Pulmonary artery endothelial cell (primary cell): ENCODE measurements around the gene SETBP1. TPM values are rescaled to one million over a fixed set of nuclear protein-coding genes. Genes with fewer than 3 reads are reported as not detected.

Experiments used
- DNase-seq: peaks from one replicate; pipeline ENCODE4 v3.0.0-alpha.2; 2011; ENCODE audit warnings: low read depth, low spot score
- total RNA-seq: library from RNA; depleted of rRNA; stranded (reverse); fragments of >200 nt; gene quantifications from 2 replicates; pipeline ENCODE4 v1.2.3, GENCODE V29; 2014

SETBP1 gene
- total RNA-seq, 1 donor from 2014 or later = 4.0 TPM

DNA sequence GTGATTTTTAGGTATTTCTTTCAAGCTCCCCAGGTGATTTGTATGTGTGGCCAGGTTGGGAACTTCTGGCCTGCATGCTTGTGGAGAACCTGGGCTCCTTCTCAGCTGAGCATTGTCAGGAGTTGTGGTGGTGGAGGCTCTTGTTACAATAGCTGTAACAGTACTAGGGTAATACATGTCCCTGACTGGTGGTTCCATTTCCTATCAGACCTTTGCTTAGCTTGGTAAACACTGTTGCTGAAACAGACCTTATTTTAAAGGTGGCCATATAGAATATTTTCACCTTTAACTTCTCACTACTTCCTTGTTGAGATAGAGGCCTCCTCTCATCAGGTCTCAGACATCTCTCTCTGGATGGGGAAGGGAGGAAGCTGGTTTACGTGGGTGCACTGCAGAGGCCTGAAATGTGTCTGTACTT lies 79.2 kb downstream of the SETBP1 start:
- DNase-seq = no peak

GRCh38 chr18:44761812-44762211 lies 81.1 kb downstream of the SETBP1 start:
- DNase-seq = no peak

DNA sequence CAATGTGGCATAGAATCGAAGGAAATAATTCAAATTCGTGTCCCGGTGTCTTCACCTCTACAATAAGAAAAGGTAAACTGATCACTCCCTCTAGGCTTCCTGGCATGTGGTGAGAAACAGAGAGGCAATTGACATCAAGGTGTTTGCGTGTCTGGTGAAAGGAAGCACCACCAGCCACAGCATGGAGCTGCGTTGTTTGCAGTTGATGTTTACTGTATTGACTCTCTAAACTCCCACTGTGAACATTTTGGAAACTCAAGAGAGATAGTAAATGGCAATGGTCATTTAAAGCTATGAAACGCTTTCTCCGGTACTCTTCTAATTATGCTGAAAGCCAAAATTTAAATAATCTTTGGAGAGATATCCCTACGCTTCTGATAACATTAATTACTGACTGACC lies 82.6 kb downstream of the SETBP1 start:
- DNase-seq = no peak

DNA sequence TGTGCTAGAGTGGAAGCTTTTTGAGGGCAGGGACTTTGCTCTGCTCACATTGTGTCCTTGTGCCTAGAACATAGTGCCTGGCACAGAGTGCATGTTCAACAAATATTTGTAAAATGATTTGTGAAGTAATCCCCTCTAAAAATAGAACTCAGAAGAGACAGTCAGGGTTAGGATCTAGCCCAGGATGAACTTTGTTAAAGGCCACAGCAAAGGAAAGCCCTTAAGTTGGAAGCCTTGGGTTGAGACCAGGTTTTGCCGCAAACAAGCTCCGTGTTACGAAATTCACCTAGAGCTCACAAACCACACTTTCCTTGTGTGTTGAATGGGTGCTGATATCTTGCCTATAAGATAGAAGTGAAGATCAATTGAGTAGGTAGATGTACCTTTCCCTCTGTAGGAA lies 84.2 kb downstream of the SETBP1 start:
- no peak for DNase-seq

DNA sequence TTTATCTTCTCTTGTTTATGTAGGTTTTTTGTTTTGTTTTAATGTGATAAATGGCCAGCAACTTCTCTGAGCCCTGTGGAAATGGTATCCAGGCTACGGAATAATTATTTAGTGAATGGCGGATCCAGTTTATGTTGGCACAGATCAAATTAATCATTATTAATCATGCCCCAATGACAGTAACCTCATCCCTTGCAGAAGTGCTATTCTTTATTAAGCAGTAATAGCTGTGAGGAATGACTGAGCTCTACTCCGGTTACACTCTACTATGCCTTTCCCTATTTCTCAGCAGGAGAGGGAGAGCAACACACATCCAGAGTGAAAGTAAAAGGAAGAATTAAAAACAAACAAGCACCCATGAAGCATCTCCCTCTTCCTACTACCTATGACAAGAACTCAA lies 84.8 kb downstream of the SETBP1 start:
- DNase-seq = no peak

DNA sequence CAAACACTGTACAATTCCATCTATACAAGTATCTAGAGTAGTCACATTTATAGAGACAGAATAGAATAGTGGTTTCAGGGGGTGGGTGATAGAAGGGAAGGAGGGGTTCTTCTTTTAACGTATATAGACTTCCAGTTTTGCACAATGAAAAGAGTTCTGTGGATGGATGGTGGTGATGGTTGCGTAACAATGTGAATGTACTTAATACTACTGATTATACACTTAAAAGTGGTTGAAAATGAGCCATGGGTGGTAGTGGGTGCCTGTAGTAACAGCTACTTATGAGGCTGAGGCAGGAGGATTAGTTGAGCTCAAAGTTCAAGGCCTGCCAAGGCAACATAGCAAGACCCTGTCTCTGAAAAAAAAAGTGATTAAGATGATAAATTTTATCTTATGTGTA lies 85.8 kb downstream of the SETBP1 start:
- DNase-seq = no peak

DNA sequence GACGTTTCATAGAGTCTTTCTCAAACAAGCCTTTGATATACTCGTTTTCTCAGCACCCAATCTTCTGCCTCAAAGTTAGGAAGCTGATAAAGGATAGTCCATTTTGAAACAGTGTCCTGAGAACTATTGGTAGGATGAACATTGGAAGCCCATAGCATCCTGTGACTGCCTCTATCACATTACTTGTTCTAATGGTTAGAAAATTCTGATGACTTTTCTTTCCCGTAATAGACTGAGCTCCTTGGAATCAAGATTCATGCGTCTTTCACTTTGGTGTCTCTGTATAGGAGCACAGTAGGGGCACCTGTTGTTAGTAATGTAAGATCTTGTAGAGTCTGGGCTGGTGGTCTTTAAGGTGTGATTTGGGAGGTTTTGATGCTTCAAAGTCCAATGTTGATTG lies 87.1 kb downstream of the SETBP1 start:
- DNase-seq = no peak

GRCh38 chr18:44770641-44771040 lies 90.0 kb downstream of the SETBP1 start:
- no peak for DNase-seq

- DNase-seq = no peak
Measured at GRCh38 chr18:44771572-44771955, 90.9 kb downstream of the SETBP1 start.

GRCh38 chr18:44771956-44772917 lies 91.5 kb downstream of the SETBP1 start:
- DNase-seq = no peak

- no peak for DNase-seq
Measured at GRCh38 chr18:44773640-44774155, 93.0 kb downstream of the SETBP1 start.

DNA sequence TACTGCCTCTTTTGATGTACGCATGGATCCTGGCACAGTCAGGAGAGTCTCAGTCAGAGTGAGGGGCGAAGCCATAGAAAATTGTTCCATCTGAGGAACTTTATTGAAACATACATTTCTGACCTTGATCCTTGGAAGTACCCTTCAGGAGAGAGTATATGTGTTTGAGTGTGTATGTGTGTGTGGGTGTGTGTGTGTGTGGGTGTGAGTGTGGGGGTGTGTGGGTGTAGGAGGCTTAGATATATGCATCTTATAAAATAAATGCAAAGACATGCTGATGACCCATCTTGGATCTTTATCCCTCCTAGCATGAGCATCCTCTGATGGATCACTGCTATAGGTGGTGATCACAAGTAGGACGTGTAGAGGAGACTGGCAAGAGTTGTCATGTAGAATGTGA lies 93.5 kb downstream of the SETBP1 start:
- no peak for DNase-seq

DNA sequence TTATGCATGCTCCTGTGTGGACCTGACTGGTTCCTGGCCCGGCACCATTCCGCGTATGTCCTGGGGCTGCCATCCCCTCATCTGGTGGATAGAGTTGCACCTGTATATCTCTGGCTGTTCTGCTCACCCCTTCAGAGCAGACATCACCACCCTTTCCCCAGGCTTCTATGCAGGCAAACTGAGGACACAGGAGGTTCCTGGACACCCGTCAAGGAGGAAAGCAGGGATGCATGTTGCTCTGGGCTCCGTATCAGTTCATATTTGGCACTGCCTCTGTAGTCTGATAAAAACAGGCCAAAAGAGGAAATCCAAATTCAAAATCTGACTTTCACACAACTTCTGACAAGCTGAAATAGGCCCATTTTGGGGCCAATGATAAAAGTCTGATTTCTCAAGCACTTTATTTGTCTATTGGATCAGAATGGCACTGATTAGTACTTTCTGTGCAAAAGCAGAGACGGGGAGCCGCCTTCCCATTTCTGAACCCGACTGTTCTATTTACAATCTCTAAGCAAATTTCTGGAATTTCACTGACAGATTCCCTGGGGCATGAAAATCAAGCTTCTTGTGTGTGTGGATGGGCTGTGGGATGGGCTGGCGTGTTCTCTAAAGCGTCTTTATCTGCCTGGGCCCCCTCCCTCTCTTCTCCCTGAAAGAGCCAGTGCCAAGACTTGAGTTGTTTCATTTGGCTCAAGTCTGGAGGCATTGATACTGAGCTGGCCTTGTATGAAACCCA lies 96.9 kb downstream of the SETBP1 start:
- no peak for DNase-seq

GRCh38 chr18:44778788-44779187 lies 98.1 kb downstream of the SETBP1 start:
- DNase-seq = no peak

GRCh38 chr18:44779753-44780292 lies 99.1 kb downstream of the SETBP1 start:
- no peak for DNase-seq

DNA sequence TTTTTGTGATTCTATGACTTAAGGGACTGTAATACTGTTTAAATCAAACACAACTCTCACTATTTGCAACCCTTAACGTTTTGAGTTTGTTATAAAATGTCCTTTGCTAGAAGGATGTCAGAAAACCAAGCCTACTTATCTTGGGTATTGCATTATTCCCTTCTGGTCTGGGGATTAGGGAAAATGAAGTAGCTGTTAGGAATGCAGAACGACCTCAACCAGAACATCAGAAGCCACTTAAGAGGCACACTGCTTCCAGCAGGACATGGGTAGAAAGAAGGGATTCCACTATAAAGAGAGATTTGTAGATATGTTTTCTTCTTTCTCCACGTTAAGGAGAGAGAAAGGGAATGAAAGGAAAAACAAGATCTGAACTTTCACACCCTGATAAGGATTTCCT lies 101.2 kb downstream of the SETBP1 start:
- no peak for DNase-seq

- no peak for DNase-seq
Measured at GRCh38 chr18:44782617-44783016, 101.9 kb downstream of the SETBP1 start.

- no peak for DNase-seq
Measured at GRCh38 chr18:44783371-44783770, 102.7 kb downstream of the SETBP1 start.

DNA sequence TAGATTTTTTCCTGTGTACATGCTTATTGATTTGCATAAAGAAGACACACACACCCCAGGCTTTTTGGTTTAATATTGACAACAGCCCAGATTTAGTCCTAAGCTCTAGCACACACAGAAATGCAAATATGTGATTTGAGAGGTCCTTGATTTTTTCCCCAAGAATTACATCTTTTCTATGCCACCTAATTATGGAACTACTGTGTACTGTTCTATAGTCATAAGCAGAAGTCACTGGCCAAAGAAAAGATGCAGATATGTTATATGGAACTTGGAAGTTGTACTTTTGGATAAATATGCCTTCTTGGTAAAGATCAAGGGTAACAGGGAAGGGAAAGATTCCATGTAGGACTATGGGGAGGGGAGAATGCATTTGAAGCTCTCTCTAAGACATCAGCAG lies 105.6 kb downstream of the SETBP1 start:
- DNase-seq = no peak

DNA sequence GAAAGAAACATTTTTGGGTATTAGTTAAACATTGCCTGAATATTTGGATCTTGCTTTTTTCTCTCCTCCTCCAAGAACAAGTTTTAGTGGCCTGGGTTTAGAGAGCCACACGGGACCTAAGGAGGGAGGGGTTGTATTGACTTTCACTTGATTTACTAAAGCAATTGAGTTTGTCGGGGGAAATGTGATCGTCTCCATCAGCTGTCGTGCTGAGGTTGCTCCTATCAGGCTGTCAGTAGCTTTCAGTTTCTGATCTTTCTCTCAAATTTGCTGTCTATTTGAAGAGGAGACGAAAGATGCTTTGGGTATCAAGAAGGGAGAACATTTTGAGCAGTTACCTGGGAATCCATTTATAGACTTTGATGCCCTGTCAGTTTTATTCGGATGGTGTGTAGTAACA lies 106.0 kb downstream of the SETBP1 start:
- no peak for DNase-seq

- no peak for DNase-seq
Measured at GRCh38 chr18:44788334-44788733, 107.6 kb downstream of the SETBP1 start.

DNA sequence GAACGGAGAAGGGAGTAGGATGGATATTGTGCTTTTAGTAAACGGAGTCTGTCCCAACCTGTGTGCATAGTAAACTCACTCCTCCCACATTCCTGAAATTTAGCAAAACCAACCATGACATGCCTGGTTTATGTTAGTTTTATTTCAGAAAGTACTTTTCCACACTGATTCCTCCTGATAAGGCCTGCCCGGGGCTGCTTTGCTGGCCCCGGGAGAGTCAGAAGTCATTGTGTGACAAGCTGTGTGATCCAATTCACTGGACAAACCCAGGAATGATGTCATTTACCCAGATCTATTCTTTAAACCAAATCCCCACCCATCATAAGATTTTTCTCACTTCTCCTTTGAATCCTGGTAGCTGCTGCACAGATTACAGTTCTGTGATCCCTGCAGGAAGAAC lies 109.0 kb downstream of the SETBP1 start:
- DNase-seq = no peak
